ENCODE results near the gene CTIF.

DNA sequence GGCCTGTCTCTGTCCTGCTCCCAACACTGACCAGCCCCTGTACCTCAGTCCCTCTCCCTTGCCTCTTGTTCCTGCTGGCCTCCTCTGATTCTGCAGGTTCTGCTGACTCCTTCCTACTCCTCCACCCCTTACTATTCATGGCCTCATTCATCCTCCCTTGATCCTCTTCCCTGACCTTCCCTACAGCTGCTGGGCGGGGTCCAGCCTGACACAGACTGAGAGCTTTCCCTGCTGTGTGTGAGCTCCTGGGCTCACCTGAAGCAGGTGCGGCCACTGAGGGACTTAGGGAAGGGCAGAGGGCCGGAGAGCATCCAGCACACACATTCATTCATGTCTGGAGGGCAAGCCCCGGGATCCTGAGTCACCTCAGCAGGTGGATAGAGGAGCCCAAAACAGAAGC, 185.6 kb downstream of the CTIF start:
- no peak for TF ChIP-seq POLR2A (IDR thresholded peaks at IDR 0.05; ENCODE audit: low read depth, low read length)
- no peak for TF ChIP-seq POLR2AphosphoS5 (IDR thresholded peaks at IDR 0.05; ENCODE audit: low read depth, low read length)
- no peak for TF ChIP-seq TAF1 (IDR thresholded peaks at IDR 0.05; ENCODE audit: low read depth, low read length)
- TF ChIP-seq SPI1 (IDR thresholded peaks at IDR 0.05; ENCODE audit: low read depth, low read length) = no peak
- TF ChIP-seq PAX5 (IDR thresholded peaks at IDR 0.05; ENCODE audit: insufficient read depth, low read length, severe bottlenecking) = no peak

Data from GM12891 (cell line).